ENCODE measurements around the gene NRIP1.

- TF ChIP-seq CTCF (conservative IDR thresholded peaks at IDR 0.05 in 1 of 2, IDR thresholded peaks at IDR 0.05 in 1 of 2; ENCODE audit: extremely low read depth in 1 of 2, insufficient read depth in 1 of 2, low read depth in 1 of 2, low read length in 2 of 2) (no peak), EZH2 (IDR thresholded peaks at IDR 0.05; ENCODE audit: borderline replicate concordance, low read length) (no peak)
These were observed 1.3 kb upstream of the NRIP1 start for GRCh38 chr21:15066123-15066575.
